ENCODE measurements around the gene IVNS1ABP.
"Not testable (repeated sequence)": the region's sequence is repeated elsewhere in the genome, so short reads cannot be mapped to it uniquely, and the experiment has no call there.

IVNS1ABP gene

GRCh38 chr1:185317034-185317885 is at the start of gene IVNS1ABP:
IVNS1ABP (minus strand) TSS chr1:185317243; CDS start chr1:185309493, 7,750 bp downstream.
- peak; percentile 93 for DNase-seq

GRCh38 chr1:185365951-185366350 is 48.9 kb upstream of the IVNS1ABP start:
- DNase-seq = no peak

- DNase-seq = not testable (repeated sequence)
These were observed 47.5 kb upstream of the IVNS1ABP start for GRCh38 chr1:185364528-185364927.

- no peak for DNase-seq
These were observed 46.2 kb upstream of the IVNS1ABP start for GRCh38 chr1:185363205-185363604.

GRCh38 chr1:185360714-185361113 is 43.7 kb upstream of the IVNS1ABP start:
- DNase-seq = no peak

GRCh38 chr1:185358957-185359356 is 41.9 kb upstream of the IVNS1ABP start:
- DNase-seq = no peak

GRCh38 chr1:185355947-185356346 is 38.9 kb upstream of the IVNS1ABP start:
- no peak for DNase-seq

- DNase-seq = no peak
These were observed 36.1 kb upstream of the IVNS1ABP start for GRCh38 chr1:185353124-185353523.

GRCh38 chr1:185351734-185352466 is 34.9 kb upstream of the IVNS1ABP start:
- no peak for DNase-seq

- no peak for DNase-seq
These were observed 33.0 kb upstream of the IVNS1ABP start for GRCh38 chr1:185350027-185350442.

GRCh38 chr1:185349556-185349955 is 32.5 kb upstream of the IVNS1ABP start:
- DNase-seq = no peak

GRCh38 chr1:185348985-185349384 is 31.9 kb upstream of the IVNS1ABP start:
- DNase-seq = no peak

GRCh38 chr1:185348296-185348695 is 31.3 kb upstream of the IVNS1ABP start:
- DNase-seq = no peak

GRCh38 chr1:185345913-185346720 is 29.1 kb upstream of the IVNS1ABP start:
- no peak for DNase-seq

- no peak for DNase-seq
These were observed 26.3 kb upstream of the IVNS1ABP start for GRCh38 chr1:185343306-185343705.

- DNase-seq = no peak
These were observed 25.7 kb upstream of the IVNS1ABP start for GRCh38 chr1:185342672-185343259.

GRCh38 chr1:185342017-185342416 is 25.0 kb upstream of the IVNS1ABP start:
- DNase-seq = no peak

- no peak for DNase-seq
These were observed 24.2 kb upstream of the IVNS1ABP start for GRCh38 chr1:185341196-185341781.

- no peak for DNase-seq
These were observed 21.9 kb upstream of the IVNS1ABP start for GRCh38 chr1:185338719-185339622.

- DNase-seq = no peak
These were observed 20.2 kb upstream of the IVNS1ABP start for GRCh38 chr1:185337246-185337645.

- DNase-seq = no peak
These were observed 17.1 kb upstream of the IVNS1ABP start for GRCh38 chr1:185334182-185334581.

All from stimulated activated CD4-positive, alpha-beta T cell treated with anti-CD3 and anti-CD28 coated beads, Interleukin-4, amount 100 ng/mL, for 24 hours (primary cell).